LNCaP clone FGC (cell line): ENCODE data around the gene PCDHGB3.
"Not testable (repeated sequence)": the region's sequence is repeated elsewhere in the genome, so short reads cannot be mapped to it uniquely, and the experiment has no call there.

ENCODE experiments used
- DNase-seq: peaks from one replicate; pipeline ENCODE4 v3.0.0-alpha.2; 2011; ENCODE audit warnings: low read depth
- H3K4me3 ChIP-seq: 2 replicates; pipeline ENCODE4 v1.5.1; 2011; ENCODE audit warnings: mild to moderate bottlenecking, low read depth, low read length, control low read depth
- CTCF ChIP-seq: IDR thresholded peaks from 2 replicates; pipeline ENCODE4 v1.5.1; 2012; ENCODE audit warnings: mild to moderate bottlenecking; ENCODE audit not compliant: control insufficient read depth, insufficient read depth; ENCODE audit errors: extremely low read depth

The PCDHGB3 gene

GRCh38 chr5:141387557-141388311 lies 17.7 kb downstream of the PCDHGB3 start, which contains the start of gene PCDHGB4:
PCDHGB4 (plus strand) TSS chr5:141387698; CDS start chr5:141387885, 187 bp downstream.
- TF ChIP-seq CTCF: peak; percentile 25; the same call in 1 of the 2 replicates
- H3K4me3 ChIP-seq, DNase-seq: not testable (repeated sequence)

GRCh38 chr5:141388661-141389060 lies 18.6 kb downstream of the PCDHGB3 start:
- no peak for TF ChIP-seq CTCF
- DNase-seq: no peak
- H3K4me3 ChIP-seq: no peak overlapping the region

GRCh38 chr5:141389153-141390042 lies 19.4 kb downstream of the PCDHGB3 start:
- no peak for DNase-seq
- no peak for TF ChIP-seq CTCF
- no peak overlapping the region for H3K4me3 ChIP-seq

- DNase-seq: no peak
- H3K4me3 ChIP-seq: peak within 1 kb of the TSS; percentile 46
- TF ChIP-seq CTCF: peak; percentile 38
Measured at GRCh38 chr5:141392429-141393198, 22.6 kb downstream of the PCDHGB3 start, which contains the start of gene PCDHGA8. PCDHGA8 (plus strand) TSS chr5:141392633; CDS start chr5:141392814, 181 bp downstream.

GRCh38 chr5:141393267-141393666 lies 23.2 kb downstream of the PCDHGB3 start:
- TF ChIP-seq CTCF: no peak
- DNase-seq: no peak
- no peak overlapping the region for H3K4me3 ChIP-seq

GRCh38 chr5:141394401-141395187 lies 24.6 kb downstream of the PCDHGB3 start:
- DNase-seq: not testable (repeated sequence)

More at GRCh38 chr5:141394401-141395187, 24.6 kb downstream of the PCDHGB3 start:
- H3K4me3 ChIP-seq: not testable (repeated sequence)
